D721Med (cell line): ENCODE results near the gene TUBB2A.

Experiments
- DNase-seq: peaks from one replicate; pipeline ENCODE4 v3.0.0; 2011; ENCODE audit warnings: low spot score; ENCODE audit not compliant: insufficient read length
- FAIRE-seq: peaks from 2 replicates; lab custom pipeline; 2011; peaks lifted over from hg19 to GRCh38; lab: Jason Lieb, UNC
- CTCF ChIP-seq: IDR thresholded peaks from 2 replicates; pipeline ENCODE4 v1.5.1; 2012; ENCODE audit warnings: mild to moderate bottlenecking, control low read depth; ENCODE audit not compliant: insufficient read depth; ENCODE audit errors: missing control alignments

The TUBB2A gene

GRCh38 chr6:3152689-3153088 is 4.7 kb downstream of the TUBB2A start:
- DNase-seq: no peak
- FAIRE-seq: no peak
- TF ChIP-seq CTCF: no peak

GRCh38 chr6:3151691-3152090 is 5.7 kb downstream of the TUBB2A start:
- FAIRE-seq: no peak
- no peak for DNase-seq
- no peak for TF ChIP-seq CTCF

GRCh38 chr6:3147914-3148757 is 9.2 kb downstream of the TUBB2A start:
- no peak for FAIRE-seq
- peak; percentile 7 for TF ChIP-seq CTCF

GRCh38 chr6:3144571-3144970 is 12.8 kb downstream of the TUBB2A start:
- TF ChIP-seq CTCF: no peak
- no peak for DNase-seq
- FAIRE-seq: no peak

More at GRCh38 chr6:3147914-3148757, 9.2 kb downstream of the TUBB2A start:
- no peak for DNase-seq

- no peak for FAIRE-seq
These were observed 14.2 kb downstream of the TUBB2A start for GRCh38 chr6:3143158-3143557.

GRCh38 chr6:3142536-3142935 is 14.8 kb downstream of the TUBB2A start:
- FAIRE-seq: no peak
- DNase-seq: no peak
- TF ChIP-seq CTCF: no peak

More at GRCh38 chr6:3143158-3143557, 14.2 kb downstream of the TUBB2A start:
- no peak for DNase-seq
- no peak for TF ChIP-seq CTCF

GRCh38 chr6:3140201-3140600 is 17.1 kb downstream of the TUBB2A start:
- no peak for TF ChIP-seq CTCF
- DNase-seq (no peak), FAIRE-seq (no peak)
